8988T (cell line): ENCODE results near the gene IGF2R.
"Not testable (repeated sequence)": the region's sequence is repeated elsewhere in the genome, so short reads cannot be mapped to it uniquely, and the experiment has no call there.

ENCODE experiments used
- DNase-seq: peaks from one replicate; pipeline ENCODE4 v3.0.0; 2011

The IGF2R gene

GRCh38 chr6:159955945-159956361 is 12.9 kb upstream of the IGF2R start:
- DNase-seq: no peak

- no peak for DNase-seq
Measured at GRCh38 chr6:159957071-159957673, 11.7 kb upstream of the IGF2R start.

GRCh38 chr6:159959165-159959975 is 9.5 kb upstream of the IGF2R start:
- no peak for DNase-seq

GRCh38 chr6:159959976-159960384 is 8.9 kb upstream of the IGF2R start:
- no peak for DNase-seq

- no peak for DNase-seq
Measured at GRCh38 chr6:159960485-159960884, 8.4 kb upstream of the IGF2R start.

GRCh38 chr6:159961528-159961927 is 7.4 kb upstream of the IGF2R start:
- DNase-seq: no peak

- no peak for DNase-seq
Measured at GRCh38 chr6:159963111-159963510, 5.8 kb upstream of the IGF2R start.

GRCh38 chr6:159964046-159964445 is 4.8 kb upstream of the IGF2R start:
- no peak for DNase-seq

- no peak for DNase-seq
Measured at GRCh38 chr6:159966339-159966738, 2.5 kb upstream of the IGF2R start.

- DNase-seq: no peak
Measured at GRCh38 chr6:159966981-159967380, 1.9 kb upstream of the IGF2R start.

- not testable (repeated sequence) for DNase-seq
Measured at GRCh38 chr6:159967621-159968020, 1.3 kb upstream of the IGF2R start.

- peak; percentile 34 for DNase-seq
Measured at GRCh38 chr6:159969204-159969912, 476 bp downstream of the IGF2R start.

- DNase-seq: peak; percentile 66
Measured at GRCh38 chr6:159969921-159970320, 1.0 kb downstream of the IGF2R start.

GRCh38 chr6:159970659-159971063 is 1.8 kb downstream of the IGF2R start:
- no peak for DNase-seq

- DNase-seq: no peak
Measured at GRCh38 chr6:159971341-159972178, 2.7 kb downstream of the IGF2R start.

GRCh38 chr6:159972506-159973268 is 3.8 kb downstream of the IGF2R start:
- no peak for DNase-seq

- no peak for DNase-seq
Measured at GRCh38 chr6:159973406-159973805, 4.5 kb downstream of the IGF2R start.

- DNase-seq: no peak
Measured at GRCh38 chr6:159973951-159974350, 5.1 kb downstream of the IGF2R start.

- DNase-seq: no peak
Measured at GRCh38 chr6:159974932-159975331, 6.0 kb downstream of the IGF2R start.

- DNase-seq: no peak
Measured at GRCh38 chr6:159976686-159977254, 7.9 kb downstream of the IGF2R start.

GRCh38 chr6:159977255-159977903 is 8.5 kb downstream of the IGF2R start:
- no peak for DNase-seq
